ENCODE results near the gene TGFBR3L.

DNA sequence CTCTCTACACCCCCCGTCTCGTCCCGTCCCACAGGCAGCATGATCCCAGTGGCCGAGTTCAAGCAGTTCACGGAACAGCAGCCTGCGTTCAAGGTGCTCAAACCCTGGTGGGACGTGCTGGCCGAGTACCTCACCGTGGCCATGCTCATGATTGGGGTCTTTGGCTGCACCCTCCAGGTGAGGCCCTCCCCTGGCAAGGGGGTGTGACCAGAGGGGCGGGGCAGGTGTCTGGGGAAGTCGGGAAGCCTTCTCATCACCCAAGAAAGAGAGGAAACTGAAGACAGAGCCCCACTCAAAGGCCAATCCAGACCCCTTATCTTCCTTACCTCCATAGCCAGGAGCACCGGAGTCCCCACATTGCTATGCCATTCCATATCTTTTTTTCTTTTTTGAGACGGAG is 19.1 kb upstream of the TGFBR3L start:
- TF ChIP-seq, protein P1, sequence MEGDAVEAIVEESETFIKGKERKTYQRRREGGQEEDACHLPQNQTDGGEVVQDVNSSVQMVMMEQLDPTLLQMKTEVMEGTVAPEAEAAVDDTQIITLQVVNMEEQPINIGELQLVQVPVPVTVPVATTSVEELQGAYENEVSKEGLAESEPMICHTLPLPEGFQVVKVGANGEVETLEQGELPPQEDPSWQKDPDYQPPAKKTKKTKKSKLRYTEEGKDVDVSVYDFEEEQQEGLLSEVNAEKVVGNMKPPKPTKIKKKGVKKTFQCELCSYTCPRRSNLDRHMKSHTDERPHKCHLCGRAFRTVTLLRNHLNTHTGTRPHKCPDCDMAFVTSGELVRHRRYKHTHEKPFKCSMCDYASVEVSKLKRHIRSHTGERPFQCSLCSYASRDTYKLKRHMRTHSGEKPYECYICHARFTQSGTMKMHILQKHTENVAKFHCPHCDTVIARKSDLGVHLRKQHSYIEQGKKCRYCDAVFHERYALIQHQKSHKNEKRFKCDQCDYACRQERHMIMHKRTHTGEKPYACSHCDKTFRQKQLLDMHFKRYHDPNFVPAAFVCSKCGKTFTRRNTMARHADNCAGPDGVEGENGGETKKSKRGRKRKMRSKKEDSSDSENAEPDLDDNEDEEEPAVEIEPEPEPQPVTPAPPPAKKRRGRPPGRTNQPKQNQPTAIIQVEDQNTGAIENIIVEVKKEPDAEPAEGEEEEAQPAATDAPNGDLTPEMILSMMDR (IDR thresholded peaks at IDR 0.05) = no peak
- TF ChIP-seq EZH2 (IDR thresholded peaks at IDR 0.05) = no peak

All from neural progenitor cell (in vitro differentiated cells).